AG04449 (cell line): Measurements from ENCODE around the gene UGT1A7.
"Not testable (repeated sequence)": the region's sequence is repeated elsewhere in the genome, so short reads cannot be mapped to it uniquely, and the experiment has no call there.

ENCODE experiments used
- CTCF ChIA-PET: fragments of 350-600 bp; formaldehyde crosslinking; extraction: SDS; loops from one replicate; lab custom pipeline; 2021; ENCODE audit warnings: antibody characterized with exemption; lab: Yijun Ruan, JAX
- POLR2A ChIA-PET: fragments of 400-600, 350-600 bp; formaldehyde crosslinking; extraction: SDS; loops from one replicate; lab custom pipeline; 2020; ENCODE audit warnings: antibody characterized with exemption, inconsistent platforms; lab: Yijun Ruan, JAX
- DNase-seq: peaks from one replicate; pipeline ENCODE4 v3.0.0-alpha.2; 2010; ENCODE audit warnings: low read depth, low spot score
- H3K4me3 ChIP-seq: 2 replicates; pipeline ENCODE4 v1.5.1; 2011; ENCODE audit warnings: low read depth, mild to moderate bottlenecking, control low read depth, low read length
- TF ChIP-seq, protein P1 (sequence below): IDR thresholded peaks from one replicate; pipeline ENCODE4 v1.5.1; 2011; ENCODE audit warnings: mild to moderate bottlenecking, moderate library complexity, low read length, control low read depth, inconsistent platforms; ENCODE audit not compliant: insufficient read depth; ENCODE audit errors: missing control alignments

Gene UGT1A7

GRCh38 chr2:233651430-233651829 lies 30.3 kb upstream of the UGT1A7 start:
- TF ChIP-seq, protein P1, sequence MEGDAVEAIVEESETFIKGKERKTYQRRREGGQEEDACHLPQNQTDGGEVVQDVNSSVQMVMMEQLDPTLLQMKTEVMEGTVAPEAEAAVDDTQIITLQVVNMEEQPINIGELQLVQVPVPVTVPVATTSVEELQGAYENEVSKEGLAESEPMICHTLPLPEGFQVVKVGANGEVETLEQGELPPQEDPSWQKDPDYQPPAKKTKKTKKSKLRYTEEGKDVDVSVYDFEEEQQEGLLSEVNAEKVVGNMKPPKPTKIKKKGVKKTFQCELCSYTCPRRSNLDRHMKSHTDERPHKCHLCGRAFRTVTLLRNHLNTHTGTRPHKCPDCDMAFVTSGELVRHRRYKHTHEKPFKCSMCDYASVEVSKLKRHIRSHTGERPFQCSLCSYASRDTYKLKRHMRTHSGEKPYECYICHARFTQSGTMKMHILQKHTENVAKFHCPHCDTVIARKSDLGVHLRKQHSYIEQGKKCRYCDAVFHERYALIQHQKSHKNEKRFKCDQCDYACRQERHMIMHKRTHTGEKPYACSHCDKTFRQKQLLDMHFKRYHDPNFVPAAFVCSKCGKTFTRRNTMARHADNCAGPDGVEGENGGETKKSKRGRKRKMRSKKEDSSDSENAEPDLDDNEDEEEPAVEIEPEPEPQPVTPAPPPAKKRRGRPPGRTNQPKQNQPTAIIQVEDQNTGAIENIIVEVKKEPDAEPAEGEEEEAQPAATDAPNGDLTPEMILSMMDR: no peak
- POLR2A ChIA-PET: no interaction called here
- CTCF ChIA-PET: no interaction called here
- no peak for DNase-seq
- no peak overlapping the region for H3K4me3 ChIP-seq

- H3K4me3 ChIP-seq: no peak overlapping the region
Observed at GRCh38 chr2:233654501-233654900, 27.2 kb upstream of the UGT1A7 start.

GRCh38 chr2:233655043-233655442 lies 26.7 kb upstream of the UGT1A7 start:
- DNase-seq: no peak
- no peak overlapping the region for H3K4me3 ChIP-seq
- CTCF ChIA-PET: no interaction called here
- POLR2A ChIA-PET: no interaction called here
- TF ChIP-seq, protein P1: no peak

More at GRCh38 chr2:233654501-233654900, 27.2 kb upstream of the UGT1A7 start:
- CTCF ChIA-PET: no interaction called here
- DNase-seq: no peak
- TF ChIP-seq, protein P1: no peak
- POLR2A ChIA-PET: no interaction called here

GRCh38 chr2:233655943-233656342 lies 25.8 kb upstream of the UGT1A7 start:
- DNase-seq, CTCF ChIA-PET, POLR2A ChIA-PET, H3K4me3 ChIP-seq: not testable (repeated sequence)

DNA sequence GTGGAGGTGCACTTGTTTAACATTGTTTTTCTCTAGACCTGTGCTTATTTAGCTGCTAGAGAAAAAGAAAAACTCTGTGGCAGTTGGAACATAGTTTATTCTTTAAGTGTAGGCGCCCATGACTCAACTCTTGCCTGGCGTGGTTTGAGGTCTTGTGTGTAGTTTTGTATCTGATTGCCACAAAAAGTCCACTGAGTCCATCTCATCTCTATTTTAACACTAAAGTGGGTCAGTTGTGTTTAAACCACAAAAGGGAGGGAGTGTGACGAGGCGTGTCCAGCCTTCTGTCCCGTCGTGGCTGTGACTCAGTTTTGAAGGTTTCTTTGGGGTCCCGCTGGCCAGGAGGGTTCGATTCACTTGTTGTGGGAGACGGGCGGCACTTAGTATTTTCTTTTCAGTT lies 25.3 kb upstream of the UGT1A7 start:
- TF ChIP-seq, protein P1: no peak
- DNase-seq: no peak
- no peak overlapping the region for H3K4me3 ChIP-seq
- CTCF ChIA-PET: no interaction called here
- POLR2A ChIA-PET: no interaction called here

DNA sequence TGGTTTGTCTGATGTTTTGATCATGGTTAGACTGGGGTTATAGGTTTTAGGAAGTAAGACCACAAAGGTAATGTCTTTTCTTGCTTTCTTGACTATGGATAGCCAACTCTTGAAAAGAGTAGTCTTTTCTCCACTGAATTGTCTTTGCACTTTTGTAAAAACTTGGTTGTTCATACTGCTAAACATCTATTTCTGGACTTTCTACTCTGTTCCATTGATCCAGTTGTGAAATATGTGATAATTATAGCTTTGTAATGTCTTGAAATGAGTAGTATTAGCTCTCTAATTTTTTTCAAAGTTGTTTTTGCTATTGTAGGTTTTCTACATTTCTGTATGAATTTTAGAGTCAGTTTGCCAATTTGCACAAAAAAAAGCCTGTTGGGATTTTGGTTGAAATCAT lies 23.1 kb upstream of the UGT1A7 start:
- CTCF ChIA-PET: no interaction called here
- POLR2A ChIA-PET: no interaction called here
- H3K4me3 ChIP-seq: no peak overlapping the region
- TF ChIP-seq, protein P1: no peak
- no peak for DNase-seq

GRCh38 chr2:233663911-233664310 lies 17.8 kb upstream of the UGT1A7 start:
- DNase-seq: no peak
- TF ChIP-seq, protein P1: no peak
- POLR2A ChIA-PET: no interaction called here
- H3K4me3 ChIP-seq: no peak overlapping the region
- CTCF ChIA-PET: no interaction called here
